ENCODE data around the gene SIPA1L3. TPM values are rescaled to one million over a fixed set of nuclear protein-coding genes. Genes with fewer than 3 reads are reported as not detected.

SIPA1L3 gene
- total and polyA plus RNA-seq, 2 experiments from 2014 or later = 13.7 to 23.3 TPM

DNA sequence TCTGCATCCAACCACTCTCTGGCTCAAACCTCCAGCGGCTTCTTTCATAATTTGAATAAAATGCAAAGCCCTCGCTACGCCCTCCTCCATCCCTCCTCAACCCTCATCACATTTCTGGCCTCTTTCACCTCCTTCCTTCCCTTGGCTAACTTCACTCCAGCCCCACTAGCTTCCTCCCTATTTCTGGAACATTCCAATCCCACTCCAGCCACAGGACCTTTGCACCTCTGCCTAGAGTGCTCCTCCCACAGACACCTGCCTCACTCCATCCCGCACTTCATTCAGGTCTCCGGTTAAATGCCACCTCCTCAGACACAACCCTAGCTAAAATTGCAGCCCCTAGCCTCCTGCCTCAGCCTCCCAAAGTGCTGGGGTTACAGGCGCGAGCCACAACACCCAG is 324.9 kb downstream of the SIPA1L3 start:
- Histone ChIP-seq H2AFZ (no peak overlapping the region), H3K79me2 (no peaks in the 10 kb centered on the region), H4K20me1 (ENCODE audit: insufficient read depth, poor library complexity, severe bottlenecking) (no peaks in the 10 kb centered on the region), H3K9me2 (replicated peaks; ENCODE audit: insufficient read depth) (no peaks in the 10 kb centered on the region), H3K9me3 (ENCODE audit: low read depth) (no peaks in the 10 kb centered on the region), H3K27ac (no peak overlapping the region), H3K27me3 (peaks cover 23% of the 10 kb centered on the region), H3K4me1 (ENCODE audit: insufficient read depth) (peaks cover 12% of the 10 kb centered on the region), H3K4me3 (no peak overlapping the region), H3K4me2 (no peak overlapping the region), H3K36me3 (replicated peaks; ENCODE audit: insufficient read depth, low read depth) (no peaks in the 10 kb centered on the region)
- 85% methylated on average over 7 of the region's 7 CpGs for WGBS (ENCODE audit: low lambda C conversion rate, missing lambda C conversion rate)
- TF ChIP-seq EZH2 (IDR thresholded peaks at IDR 0.05; ENCODE audit: borderline replicate concordance) (no peak), EZH2phosphoT487 (IDR thresholded peaks at IDR 0.05; ENCODE audit: low read depth, severe bottlenecking, unreplicated experiment) (no peak)
- TF ChIP-seq, protein P1, sequence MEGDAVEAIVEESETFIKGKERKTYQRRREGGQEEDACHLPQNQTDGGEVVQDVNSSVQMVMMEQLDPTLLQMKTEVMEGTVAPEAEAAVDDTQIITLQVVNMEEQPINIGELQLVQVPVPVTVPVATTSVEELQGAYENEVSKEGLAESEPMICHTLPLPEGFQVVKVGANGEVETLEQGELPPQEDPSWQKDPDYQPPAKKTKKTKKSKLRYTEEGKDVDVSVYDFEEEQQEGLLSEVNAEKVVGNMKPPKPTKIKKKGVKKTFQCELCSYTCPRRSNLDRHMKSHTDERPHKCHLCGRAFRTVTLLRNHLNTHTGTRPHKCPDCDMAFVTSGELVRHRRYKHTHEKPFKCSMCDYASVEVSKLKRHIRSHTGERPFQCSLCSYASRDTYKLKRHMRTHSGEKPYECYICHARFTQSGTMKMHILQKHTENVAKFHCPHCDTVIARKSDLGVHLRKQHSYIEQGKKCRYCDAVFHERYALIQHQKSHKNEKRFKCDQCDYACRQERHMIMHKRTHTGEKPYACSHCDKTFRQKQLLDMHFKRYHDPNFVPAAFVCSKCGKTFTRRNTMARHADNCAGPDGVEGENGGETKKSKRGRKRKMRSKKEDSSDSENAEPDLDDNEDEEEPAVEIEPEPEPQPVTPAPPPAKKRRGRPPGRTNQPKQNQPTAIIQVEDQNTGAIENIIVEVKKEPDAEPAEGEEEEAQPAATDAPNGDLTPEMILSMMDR (IDR thresholded peaks at IDR 0.05; ENCODE audit: poor library complexity) = no peak
- no peak for DNase-seq (ENCODE audit: low spot score)

DNA sequence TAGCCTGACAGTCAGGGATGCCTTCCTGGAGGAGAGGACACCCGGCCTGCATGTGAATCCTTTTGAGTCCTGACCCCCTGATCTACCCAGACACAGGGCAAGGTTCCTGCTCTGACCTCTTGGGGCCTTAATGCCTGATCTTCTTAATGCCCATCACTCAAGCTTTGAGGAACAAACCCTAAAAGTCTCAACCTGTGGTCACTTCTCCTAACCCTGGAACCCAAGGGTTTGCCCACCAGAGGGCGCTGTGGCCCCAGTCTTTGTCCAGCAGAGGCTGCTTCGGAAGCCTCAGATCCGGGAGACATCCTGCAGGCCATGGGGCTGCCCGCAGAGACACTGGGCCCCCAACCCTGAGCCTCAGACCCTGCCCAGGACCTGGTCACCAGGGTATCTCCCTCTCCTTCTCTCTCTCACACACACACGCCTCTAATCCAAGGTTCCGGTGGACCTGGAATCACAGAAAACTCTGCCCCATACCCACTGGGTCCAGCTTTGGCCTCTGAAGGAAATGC is 326.8 kb downstream of the SIPA1L3 start:
- peaks cover 5% of the 10 kb centered on the region for H3K4me1 ChIP-seq (ENCODE audit: insufficient read depth)
- no peak for TF ChIP-seq EZH2 (IDR thresholded peaks at IDR 0.05; ENCODE audit: borderline replicate concordance)
- TF ChIP-seq, protein P1 (IDR thresholded peaks at IDR 0.05; ENCODE audit: poor library complexity) = peak; percentile 79
- no peaks in the 10 kb centered on the region for H4K20me1 ChIP-seq (ENCODE audit: insufficient read depth, poor library complexity, severe bottlenecking)
- no peaks in the 10 kb centered on the region for H3K9me2 ChIP-seq (replicated peaks; ENCODE audit: insufficient read depth)
- H3K9me3 ChIP-seq (ENCODE audit: low read depth) = no peaks in the 10 kb centered on the region
- DNase-seq (ENCODE audit: low spot score) = peak; percentile 88
- H3K27ac ChIP-seq = no peak overlapping the region
- no peak overlapping the region for H3K4me2 ChIP-seq
- peaks cover 11% of the 10 kb centered on the region for H3K27me3 ChIP-seq
- no peak overlapping the region for H3K4me3 ChIP-seq
- 27% methylated on average over 6 of the region's 7 CpGs for WGBS (ENCODE audit: low lambda C conversion rate, missing lambda C conversion rate)
- no peaks in the 10 kb centered on the region for H3K79me2 ChIP-seq
- no peaks in the 10 kb centered on the region for H3K36me3 ChIP-seq (replicated peaks; ENCODE audit: insufficient read depth, low read depth)
- H2AFZ ChIP-seq = no peak overlapping the region

DNA sequence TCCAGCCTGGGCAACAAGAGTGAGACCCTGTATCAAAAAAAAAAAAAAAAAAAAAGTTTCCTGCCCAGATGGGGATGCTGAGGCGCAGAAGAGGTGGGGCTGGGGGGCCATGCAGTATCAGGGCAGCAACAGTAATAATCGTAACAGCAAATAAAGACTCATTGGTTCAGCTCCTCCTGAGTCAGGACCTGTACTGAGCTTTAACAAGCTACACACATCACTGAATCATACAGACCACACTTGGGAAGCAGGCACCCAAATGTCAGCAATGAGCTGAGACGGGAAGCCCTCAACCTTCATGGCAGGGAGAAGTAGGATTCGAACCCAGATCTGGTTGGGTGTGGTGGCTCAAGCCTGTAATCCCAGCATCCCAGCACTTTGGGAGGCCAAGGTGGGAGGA is 327.6 kb downstream of the SIPA1L3 start:
- H3K4me3 ChIP-seq = no peak overlapping the region
- no peak overlapping the region for H3K27ac ChIP-seq
- no peak overlapping the region for H2AFZ ChIP-seq
- DNase-seq (ENCODE audit: low spot score) = no peak
- no peak overlapping the region for H3K4me2 ChIP-seq
- H3K4me1 ChIP-seq (ENCODE audit: insufficient read depth) = no peaks in the 10 kb centered on the region
- H3K27me3 ChIP-seq = peaks cover 6% of the 10 kb centered on the region
- H3K79me2 ChIP-seq = no peaks in the 10 kb centered on the region
- no peaks in the 10 kb centered on the region for H4K20me1 ChIP-seq (ENCODE audit: insufficient read depth, poor library complexity, severe bottlenecking)
- no peak for TF ChIP-seq EZH2 (IDR thresholded peaks at IDR 0.05; ENCODE audit: borderline replicate concordance)
- no peaks in the 10 kb centered on the region for H3K9me2 ChIP-seq (replicated peaks; ENCODE audit: insufficient read depth)
- H3K36me3 ChIP-seq (replicated peaks; ENCODE audit: insufficient read depth, low read depth) = no peaks in the 10 kb centered on the region
- H3K9me3 ChIP-seq (ENCODE audit: low read depth) = no peaks in the 10 kb centered on the region
- 97% methylated on average over 4 of the region's 4 CpGs for WGBS (ENCODE audit: low lambda C conversion rate, missing lambda C conversion rate)

DNA sequence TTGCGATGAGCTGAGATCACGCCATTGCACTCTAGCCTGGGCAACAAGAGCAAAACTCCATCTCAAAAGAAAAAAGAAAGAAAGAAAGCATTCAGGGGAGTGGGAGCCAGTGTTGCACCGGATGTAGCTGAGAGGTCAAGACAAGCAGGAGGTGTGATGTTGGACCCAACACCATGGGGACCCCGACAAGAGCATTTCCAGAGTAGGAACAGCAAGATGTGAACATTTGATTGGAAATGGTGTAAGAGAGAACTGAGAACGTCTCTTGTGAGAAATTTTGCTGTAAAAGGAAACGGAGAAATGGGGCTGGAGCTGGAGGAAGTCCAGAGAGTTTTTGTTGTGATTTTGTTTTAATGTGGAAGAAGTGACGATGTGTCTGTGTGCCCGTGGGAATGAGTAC is 332.8 kb downstream of the SIPA1L3 start:
- Histone ChIP-seq H4K20me1 (ENCODE audit: insufficient read depth, poor library complexity, severe bottlenecking) (no peaks in the 10 kb centered on the region), H3K9me3 (ENCODE audit: low read depth) (no peaks in the 10 kb centered on the region), H3K36me3 (replicated peaks; ENCODE audit: insufficient read depth, low read depth) (no peaks in the 10 kb centered on the region), H2AFZ (no peak overlapping the region), H3K27ac (no peak overlapping the region), H3K4me2 (no peak overlapping the region), H3K79me2 (no peaks in the 10 kb centered on the region), H3K4me3 (no peak overlapping the region), H3K27me3 (no peaks in the 10 kb centered on the region), H3K4me1 (ENCODE audit: insufficient read depth) (no peaks in the 10 kb centered on the region), H3K9me2 (replicated peaks; ENCODE audit: insufficient read depth) (no peaks in the 10 kb centered on the region)
- TF ChIP-seq, protein P1 (IDR thresholded peaks at IDR 0.05; ENCODE audit: poor library complexity) = no peak
- no peak for TF ChIP-seq EZH2 (IDR thresholded peaks at IDR 0.05; ENCODE audit: borderline replicate concordance)
- TF ChIP-seq EZH2phosphoT487 (IDR thresholded peaks at IDR 0.05; ENCODE audit: low read depth, severe bottlenecking, unreplicated experiment) = no peak
- WGBS (ENCODE audit: low lambda C conversion rate, missing lambda C conversion rate) = 86% methylated on average over 8 of the region's 8 CpGs
- no peak for DNase-seq (ENCODE audit: low spot score)
